Small intestine (tissue), 7 donors: ENCODE data around the gene PDE1C. TPM values are rescaled to one million over a fixed set of nuclear protein-coding genes. Genes with fewer than 3 reads are reported as not detected.

Experiments
- DNase-seq, 2 donors: peaks; one replicate each; pipeline versions ENCODE4 v3.0.0 to v3.0.0-alpha.2; 2013
- FAIRE-seq: peaks from 2 replicates; lab custom pipeline; 2012; peaks lifted over from hg19 to GRCh38; lab: Jason Lieb, UNC
- H3K27ac ChIP-seq, 3 donors: one replicate each; pipeline ENCODE4 v1.5.1; 2013; ENCODE audit warnings: low read length in 2 of 3, mild to moderate bottlenecking in 2 of 3, control low read depth in 1 of 3, inconsistent platforms in 1 of 3, low read depth in 1 of 3, moderate library complexity in 1 of 3
- H3K27me3 ChIP-seq, 3 donors: one replicate each; pipeline ENCODE4 v1.6.1; 2013; ENCODE audit warnings: low read length in 3 of 3, inconsistent platforms in 1 of 3; ENCODE audit not compliant: control insufficient read depth in 3 of 3, insufficient read depth in 3 of 3
- H3K36me3 ChIP-seq, 3 donors: one replicate each; pipeline ENCODE4 v1.6.1; 2013; ENCODE audit warnings: low read length in 3 of 3, inconsistent platforms in 1 of 3, low read depth in 1 of 3, mild to moderate bottlenecking in 1 of 3, moderate library complexity in 1 of 3; ENCODE audit not compliant: control insufficient read depth in 3 of 3, insufficient read depth in 2 of 3
- H3K4me1 ChIP-seq, 3 donors: one replicate each; pipeline ENCODE4 v1.6.1; 2013; ENCODE audit warnings: low read length in 2 of 3, inconsistent platforms in 1 of 3, low read depth in 1 of 3, mild to moderate bottlenecking in 1 of 3, moderate library complexity in 1 of 3; ENCODE audit not compliant: control insufficient read depth in 3 of 3, insufficient read depth in 2 of 3
- H3K4me3 ChIP-seq, 3 donors: one replicate each; pipeline ENCODE4 v1.5.1; 2013; ENCODE audit warnings: low read length in 3 of 3, control low read depth in 1 of 3, inconsistent platforms in 1 of 3, low read depth in 1 of 3, mild to moderate bottlenecking in 1 of 3, moderate library complexity in 1 of 3
- H3K9me3 ChIP-seq, 2 donors: one replicate each; pipeline ENCODE4 v1.6.1; 2013; ENCODE audit warnings: low read depth in 1 of 2, low read length in 1 of 2; ENCODE audit not compliant: control insufficient read depth in 2 of 2, insufficient read depth in 1 of 2
- WGBS, 3 donors: extraction: QIAGEN DNeasy Blood & Tissue Kit; methylation state at CpG; one replicate each; pipeline ENCODE4 v1.1.7; 2013; 5-methylcytosine and 5-hydroxymethylcytosine counted together
- polyA plus RNA-seq, 4 donors: library from polyadenylated mRNA; stranded (reverse) in 3 of 4; unstranded in 1 of 4; fragments of 200-250 nt in 3 of 4; fragments of 120-200 nt in 1 of 4; gene quantifications; one replicate each; pipeline versions ENCODE4 v1.2.1 to v1.2.3, GENCODE V29; 2013
- donor health status: healthy with polysubstance abuse.
- donor health status: control.
- donor health status: control.
- donor health status: Bipolar disorder and iron deficiency.
- donor health status: healthy.

Gene PDE1C
- polyA plus RNA-seq, 4 donors = 0.22 to 1.8 (median 0.66) TPM

- H3K4me1 ChIP-seq = no peaks in the 10 kb centered on the region
- DNase-seq = no peak
- no peaks in the 10 kb centered on the region for H3K27me3 ChIP-seq
- 74 to 84% (median 80%) methylated on average over 10 of the region's 10 CpGs for WGBS, 3 donors
- H3K27ac ChIP-seq = no peak overlapping the region
- no peaks in the 10 kb centered on the region for H3K9me3 ChIP-seq
- FAIRE-seq = no peak
- H3K36me3 ChIP-seq = no peaks in the 10 kb centered on the region
- no peak overlapping the region for H3K4me3 ChIP-seq
These were observed 134.8 kb downstream of the PDE1C start for GRCh38 chr7:31935124-31936054.

DNA sequence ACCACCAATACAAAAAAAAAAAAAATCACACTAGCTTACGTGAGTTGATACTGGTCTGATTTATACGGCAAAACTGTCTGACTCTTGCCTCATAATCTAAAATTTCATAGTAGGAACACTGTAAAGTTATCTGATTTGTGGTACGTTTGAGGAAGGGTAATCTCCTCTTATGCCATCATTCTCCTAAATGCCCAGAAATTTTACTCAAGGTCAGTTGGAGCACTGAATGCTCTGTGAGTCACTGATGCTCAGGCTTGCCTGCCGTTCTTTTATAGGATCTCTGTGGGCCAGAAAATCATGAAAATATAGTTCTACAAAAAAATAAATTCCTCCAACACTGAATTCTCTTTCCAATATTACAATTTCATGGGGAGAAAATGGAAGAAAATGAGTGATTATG, 135.7 kb downstream of the PDE1C start:
- Histone ChIP-seq H3K36me3 (no peaks in the 10 kb centered on the region), H3K27ac (no peak overlapping the region), H3K9me3 (no peaks in the 10 kb centered on the region), H3K27me3 (no peaks in the 10 kb centered on the region), H3K4me3 (no peak overlapping the region), H3K4me1 (no peaks in the 10 kb centered on the region)
- 78 to 94% (median 82%) methylated on average over 4 of the region's 4 CpGs for WGBS, 3 donors
- no peak for FAIRE-seq
- no peak for DNase-seq

DNA sequence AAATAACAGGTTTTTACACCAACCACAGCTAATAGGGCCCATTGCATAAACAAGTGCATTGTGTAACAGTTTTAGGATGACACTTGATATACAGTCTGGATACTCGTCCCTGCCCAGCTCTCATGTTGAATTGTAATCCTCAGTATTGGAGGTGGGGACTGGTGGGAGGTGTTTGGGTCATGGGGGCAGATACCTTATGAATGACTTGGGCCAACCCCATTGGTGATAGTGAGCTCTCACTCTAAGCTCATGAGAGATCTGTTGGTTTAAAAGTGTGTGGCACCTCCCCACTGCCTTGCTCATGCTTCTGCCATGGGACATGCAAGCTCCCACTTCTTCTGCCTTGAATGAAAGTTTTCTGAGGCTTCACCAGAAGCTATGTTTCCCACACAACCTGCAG, 136.7 kb downstream of the PDE1C start:
- H3K36me3 ChIP-seq = no peaks in the 10 kb centered on the region
- H3K27me3 ChIP-seq = no peaks in the 10 kb centered on the region
- 68 to 74% (median 70%) methylated on average over 1 of the region's 1 CpG for WGBS, 3 donors
- no peak for DNase-seq
- FAIRE-seq = no peak
- H3K4me3 ChIP-seq = no peak overlapping the region
- no peaks in the 10 kb centered on the region for H3K4me1 ChIP-seq
- no peaks in the 10 kb centered on the region for H3K9me3 ChIP-seq
- H3K27ac ChIP-seq = no peak overlapping the region

DNA sequence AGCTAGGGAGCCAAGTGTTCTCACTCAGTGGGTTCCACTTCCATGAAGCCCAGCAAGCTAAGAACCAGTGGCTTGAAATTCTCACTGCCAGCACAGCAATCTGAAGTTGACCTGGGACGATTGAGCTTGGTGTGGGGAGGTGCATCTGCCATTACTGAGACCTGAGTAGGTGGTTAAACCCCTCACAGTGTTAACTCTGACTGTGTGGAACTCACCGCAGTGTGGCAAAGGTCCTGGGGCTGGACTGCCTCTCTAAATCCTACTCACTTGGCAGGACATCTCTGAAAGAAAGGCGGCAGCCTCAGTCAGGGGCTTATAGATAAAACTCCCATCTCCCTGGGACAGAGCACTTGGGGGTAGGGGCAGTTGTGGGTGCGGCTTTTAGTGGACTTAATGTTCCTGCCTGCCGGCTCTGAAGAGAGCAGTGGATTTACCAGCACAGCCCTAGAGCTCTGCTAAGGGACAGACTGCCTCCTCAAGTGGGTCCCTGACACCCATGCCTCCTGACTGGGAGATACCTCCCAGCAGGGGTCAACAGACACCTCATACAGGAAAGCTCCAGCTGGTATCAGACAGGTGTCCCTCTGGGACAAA, 143.1 kb downstream of the PDE1C start:
- DNase-seq = no peak
- no peak for FAIRE-seq
- no peak overlapping the region for H3K27ac ChIP-seq
- no peaks in the 10 kb centered on the region for H3K27me3 ChIP-seq
- no peaks in the 10 kb centered on the region for H3K9me3 ChIP-seq
- H3K36me3 ChIP-seq = no peaks in the 10 kb centered on the region
- H3K4me1 ChIP-seq = no peaks in the 10 kb centered on the region
- 81 to 89% (median 88%) methylated on average over 5 of the region's 5 CpGs for WGBS, 3 donors
- no peak overlapping the region for H3K4me3 ChIP-seq

DNA sequence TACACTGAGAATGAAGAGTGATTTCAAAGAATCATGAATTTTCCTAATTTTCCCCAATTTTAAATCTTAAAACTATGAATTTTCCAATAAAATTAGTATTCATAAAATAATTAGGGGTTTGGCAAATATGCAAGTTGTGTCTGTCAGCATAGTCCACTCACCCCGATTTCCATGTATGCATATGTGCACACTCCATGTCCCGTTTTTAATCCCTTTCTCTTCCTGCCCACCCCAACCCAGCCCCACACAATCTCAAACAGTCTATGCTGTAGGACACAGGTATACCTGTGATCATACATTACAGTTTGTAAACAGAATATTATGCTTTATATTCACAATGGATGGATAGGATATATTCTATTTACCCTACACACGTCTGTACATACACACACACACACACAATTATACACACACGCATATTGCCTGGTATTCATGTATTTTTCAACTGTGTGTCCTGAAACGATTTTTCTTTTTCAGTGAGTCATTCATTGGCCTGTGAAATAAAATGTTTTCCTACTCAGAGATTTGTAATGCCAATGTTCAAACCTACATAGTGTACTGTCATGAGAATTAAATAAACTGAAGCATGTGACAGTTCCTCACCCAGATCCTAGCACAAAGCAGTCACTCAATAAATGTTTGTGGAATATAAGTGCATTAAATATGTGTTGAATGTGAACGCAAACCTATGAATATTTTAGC, 144.3 kb downstream of the PDE1C start:
- Histone ChIP-seq H3K4me1 (no peaks in the 10 kb centered on the region), H3K27ac (no peak overlapping the region), H3K27me3 (no peaks in the 10 kb centered on the region), H3K36me3 (no peaks in the 10 kb centered on the region), H3K4me3 (no peak overlapping the region), H3K9me3 (no peaks in the 10 kb centered on the region)
- 85 to 86% (median 85%) methylated on average over 6 of the region's 6 CpGs for WGBS, 3 donors
- no peak for DNase-seq
- FAIRE-seq = no peak

- Histone ChIP-seq H3K27me3 (no peaks in the 10 kb centered on the region), H3K4me3 (no peak overlapping the region), H3K27ac (no peak overlapping the region), H3K9me3 (no peaks in the 10 kb centered on the region), H3K36me3 (no peaks in the 10 kb centered on the region), H3K4me1 (no peaks in the 10 kb centered on the region)
- FAIRE-seq (no peak), DNase-seq (no peak)
- WGBS, 3 donors = 76 to 82% (median 80%) methylated on average over 2 of the region's 2 CpGs
These were observed 146.0 kb downstream of the PDE1C start for GRCh38 chr7:31924251-31924650.

- no peaks in the 10 kb centered on the region for H3K9me3 ChIP-seq
- H3K27me3 ChIP-seq = no peaks in the 10 kb centered on the region
- FAIRE-seq (no peak), DNase-seq (no peak)
- no peak overlapping the region for H3K27ac ChIP-seq
- no peaks in the 10 kb centered on the region for H3K36me3 ChIP-seq
- H3K4me1 ChIP-seq = no peaks in the 10 kb centered on the region
- no peak overlapping the region for H3K4me3 ChIP-seq
- 78 to 90% (median 83%) methylated on average over 2 of the region's 2 CpGs for WGBS, 3 donors
These were observed 147.4 kb downstream of the PDE1C start for GRCh38 chr7:31922848-31923247.

DNA sequence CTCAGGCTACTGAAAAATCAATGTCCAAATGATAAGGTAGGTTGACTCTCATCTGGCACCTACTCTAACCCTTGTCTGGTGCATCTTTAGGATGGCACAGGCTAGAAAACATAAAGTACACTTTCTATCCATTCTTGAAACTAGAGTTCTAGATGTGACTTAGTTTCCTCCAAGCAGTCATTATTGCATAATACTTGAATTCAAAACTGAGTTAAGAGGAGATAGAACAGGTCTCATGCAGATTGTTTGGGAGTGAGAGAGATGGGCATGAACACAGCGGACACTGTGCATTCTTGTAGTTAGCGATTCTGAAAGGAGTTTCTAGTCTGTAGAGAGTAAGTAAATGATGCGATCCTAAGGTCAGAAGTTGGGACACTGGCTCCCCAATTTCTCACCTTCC, 149.2 kb downstream of the PDE1C start:
- H3K4me1 ChIP-seq = no peaks in the 10 kb centered on the region
- H3K36me3 ChIP-seq = no peaks in the 10 kb centered on the region
- FAIRE-seq = no peak
- H3K27me3 ChIP-seq = no peaks in the 10 kb centered on the region
- H3K4me3 ChIP-seq = no peak overlapping the region
- WGBS, 3 donors = 92 to 98% (median 97%) methylated on average over 3 of the region's 3 CpGs
- no peak overlapping the region for H3K27ac ChIP-seq
- no peak for DNase-seq
- no peaks in the 10 kb centered on the region for H3K9me3 ChIP-seq
